HG02973 (cell line): ENCODE data around the gene CD180.

Experiments used
- ATAC-seq: cut with Tn5 transposase; IDR thresholded peaks from one replicate; pipeline ENCODE4 v1.9.1; 2021; ENCODE audit warnings: moderate library complexity; ENCODE audit not compliant: unreplicated experiment

Gene CD180

DNA sequence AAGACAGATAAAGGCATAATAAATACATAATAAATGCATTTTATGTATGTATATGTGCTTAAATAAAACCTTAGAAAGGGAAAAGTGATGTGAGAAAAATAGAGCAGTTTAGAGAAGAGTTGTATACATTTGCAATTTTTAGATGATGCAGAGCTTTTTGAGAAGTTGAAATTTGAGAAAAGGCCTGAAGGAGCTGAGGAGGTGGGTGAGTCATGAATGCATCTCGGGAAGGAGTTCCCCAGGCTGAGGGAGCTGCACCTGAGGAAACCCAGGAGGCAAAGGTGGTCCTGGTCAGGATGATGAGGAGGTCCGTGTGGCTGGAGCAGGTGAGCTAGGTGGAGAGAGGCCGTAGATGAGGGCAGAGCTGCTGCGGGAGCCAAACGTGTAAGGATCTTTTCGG is 17.4 kb upstream of the CD180 start:
- ATAC-seq = no peak

DNA sequence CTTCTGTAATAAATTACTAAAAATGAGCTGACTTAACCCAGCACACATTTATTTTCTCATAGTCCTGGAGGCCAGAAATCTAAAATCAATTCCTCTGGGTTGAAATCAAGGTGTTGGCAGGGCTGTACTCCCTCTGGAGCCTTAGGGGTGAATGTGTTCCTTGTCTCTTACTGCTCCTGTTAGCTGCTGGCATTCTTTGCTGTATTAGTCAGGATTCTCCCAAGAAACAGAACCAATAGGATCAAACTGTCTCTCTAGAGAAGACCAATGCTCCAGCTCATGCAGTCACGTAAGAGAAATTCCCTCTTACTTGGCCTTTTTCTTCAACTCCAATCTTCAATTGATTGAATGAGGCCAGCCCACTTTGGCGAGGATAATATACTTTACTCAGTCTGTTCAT is 15.3 kb upstream of the CD180 start:
- ATAC-seq = no peak

DNA sequence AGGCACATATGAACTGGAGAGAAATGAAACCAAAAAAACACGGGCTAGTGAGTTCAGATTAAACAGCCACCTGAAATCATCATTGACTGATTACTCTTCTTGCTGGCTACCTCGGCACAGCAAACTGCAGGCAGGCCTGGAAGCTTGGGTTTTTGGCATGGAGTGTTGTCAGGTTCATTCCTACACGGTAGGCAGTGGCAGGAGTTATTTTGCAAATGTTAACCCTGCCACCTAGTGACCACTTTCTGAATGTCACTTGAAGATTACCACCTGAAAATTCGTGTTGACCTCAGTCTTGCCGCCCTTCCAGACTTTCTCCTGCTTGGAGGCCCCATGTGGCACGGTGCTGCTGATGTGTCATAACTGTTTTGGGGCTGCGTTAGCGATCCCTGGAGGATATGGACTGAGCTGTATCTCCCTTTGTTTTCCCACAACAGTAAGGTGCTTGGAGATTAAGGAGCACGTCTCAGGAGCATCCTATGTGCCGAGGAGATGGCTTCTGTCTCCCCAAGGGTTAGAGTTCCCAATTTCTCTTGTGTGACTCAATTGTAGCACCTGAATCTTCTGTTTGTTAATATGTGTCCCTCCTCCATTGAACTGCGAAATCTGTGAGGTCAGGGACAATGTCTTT is 12.7 kb upstream of the CD180 start:
- no peak for ATAC-seq

DNA sequence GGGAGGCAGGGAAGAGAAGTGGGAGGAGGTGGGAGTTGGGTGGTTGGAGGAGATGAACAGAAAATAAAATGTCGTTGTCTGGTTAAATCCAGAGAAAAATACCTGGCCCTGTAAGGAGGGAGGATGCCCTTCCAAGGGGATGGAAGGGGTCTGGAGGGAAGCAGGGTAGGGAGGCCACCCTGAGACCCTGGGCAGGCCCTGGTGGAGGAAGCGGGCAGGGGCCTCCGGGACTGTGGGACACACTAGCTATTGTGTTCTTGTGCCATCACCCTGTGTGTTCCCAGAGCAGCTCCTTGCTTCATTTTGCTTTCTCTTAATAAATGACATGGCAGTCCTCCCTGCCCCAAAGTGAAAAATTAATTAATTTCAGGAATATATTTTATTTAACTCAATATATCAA is 11.8 kb upstream of the CD180 start:
- no peak for ATAC-seq

DNA sequence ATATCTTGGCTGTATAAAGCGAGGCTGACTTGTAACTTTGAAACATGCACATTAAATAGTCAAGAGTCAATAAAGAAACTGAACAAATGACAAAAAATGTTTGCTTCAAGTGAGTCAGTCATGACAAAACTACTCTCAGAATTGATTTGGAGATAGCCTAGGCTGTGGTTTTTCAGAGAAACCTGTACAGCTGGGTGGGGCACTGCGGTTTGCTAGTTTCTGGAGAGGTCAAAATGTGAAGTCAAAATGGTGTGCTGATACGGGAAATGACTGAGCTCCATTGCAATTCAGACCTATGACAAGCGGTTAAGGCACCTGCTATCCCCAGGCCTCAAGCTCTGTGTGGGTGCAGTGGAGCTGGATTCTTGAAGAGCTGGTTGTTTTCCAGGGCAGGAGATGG is 10.3 kb upstream of the CD180 start:
- ATAC-seq = peak; percentile 81

DNA sequence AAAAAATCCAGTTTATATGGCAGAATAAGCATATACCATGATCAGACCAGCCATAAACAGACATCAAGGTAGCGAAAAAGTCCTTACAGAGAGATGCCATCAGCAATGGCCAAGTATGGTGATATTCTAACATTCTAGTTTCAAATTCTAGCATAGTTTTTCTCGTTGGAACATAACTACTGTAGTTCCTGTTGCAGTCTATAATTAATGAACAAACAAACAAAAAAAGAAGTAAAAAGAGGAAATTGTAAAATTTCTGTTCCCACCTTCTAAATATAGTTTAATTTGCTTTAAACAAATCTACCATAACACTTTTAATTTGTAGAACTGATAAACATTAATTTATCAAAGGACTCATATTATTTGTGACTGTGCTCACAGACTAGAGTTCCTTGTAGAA is 9.9 kb upstream of the CD180 start:
- ATAC-seq = peak; percentile 20

DNA sequence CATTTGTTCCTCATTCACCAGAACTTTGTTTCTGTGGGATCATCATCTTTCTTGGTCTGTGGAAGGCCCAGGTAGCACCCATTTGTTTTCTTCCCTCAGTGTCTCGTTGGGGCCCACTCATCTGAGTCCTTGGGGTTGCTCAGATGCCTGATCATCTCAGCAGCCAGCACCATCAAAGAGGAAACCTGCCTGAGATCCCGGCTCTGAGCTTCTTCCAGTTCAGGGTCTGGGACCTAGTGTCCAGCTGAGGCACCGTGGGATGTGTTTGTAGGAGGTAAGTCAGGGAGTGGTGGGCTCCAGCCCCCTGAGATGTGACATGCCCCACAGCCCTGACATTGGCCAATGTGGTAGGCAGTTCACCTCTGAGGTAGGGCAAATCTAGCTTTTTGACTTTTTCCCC is 9.4 kb upstream of the CD180 start:
- no peak for ATAC-seq

DNA sequence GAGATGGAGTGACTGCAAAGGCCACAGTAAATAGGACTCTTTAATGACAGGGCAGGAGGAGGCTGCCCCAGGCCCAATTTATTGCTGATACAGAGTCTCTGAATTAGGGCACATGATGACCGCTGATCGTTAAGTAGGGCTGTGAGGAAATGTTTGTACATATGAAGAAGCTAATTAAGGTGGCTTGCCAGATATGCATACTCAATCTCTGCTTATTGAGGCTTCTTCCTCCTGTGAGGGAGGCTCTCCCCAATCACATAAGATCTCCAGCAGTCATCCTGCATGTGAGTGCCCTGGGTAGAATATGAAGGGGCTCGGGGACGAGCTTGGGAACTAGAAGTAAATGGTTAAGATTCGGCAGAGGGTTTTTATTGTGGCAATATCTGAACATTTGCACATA is 8.2 kb upstream of the CD180 start:
- no peak for ATAC-seq

DNA sequence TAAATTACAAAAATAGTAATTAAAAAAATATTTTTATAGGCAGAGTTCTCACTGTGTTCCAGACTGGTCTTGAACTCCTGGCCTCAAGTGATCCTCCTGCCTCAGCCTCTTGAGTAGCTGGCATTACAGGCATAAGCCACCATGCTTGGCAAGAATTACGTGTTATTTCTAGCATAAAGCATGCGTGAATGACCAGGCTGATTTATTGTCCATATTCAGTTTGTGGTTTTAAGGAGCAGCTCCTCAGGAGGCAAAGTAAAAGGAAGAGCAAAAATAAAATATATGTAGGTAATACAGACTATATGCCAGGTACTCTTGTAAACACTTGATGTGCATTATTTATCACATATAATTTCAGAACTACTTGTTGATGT is 7.1 kb upstream of the CD180 start:
- ATAC-seq = no peak

DNA sequence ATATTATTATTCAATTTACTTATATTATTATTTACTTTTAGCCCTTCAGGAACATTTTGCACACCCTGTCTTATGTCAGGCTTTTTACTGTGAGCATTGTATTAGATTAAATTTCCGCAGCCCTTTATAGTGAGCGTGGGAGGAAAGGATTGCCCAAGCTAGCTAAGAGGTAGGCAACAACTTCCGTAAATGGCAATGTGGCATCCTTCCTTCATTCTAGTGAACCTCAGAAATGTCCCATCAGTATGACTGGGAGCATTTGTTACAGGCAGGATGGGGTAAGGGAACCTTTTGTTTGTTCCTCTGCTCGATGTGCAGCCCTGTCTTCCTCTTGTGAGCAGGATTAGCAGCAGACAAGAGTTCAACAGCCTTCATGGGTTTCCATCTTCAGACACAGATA is 6.2 kb upstream of the CD180 start:
- no peak for ATAC-seq

DNA sequence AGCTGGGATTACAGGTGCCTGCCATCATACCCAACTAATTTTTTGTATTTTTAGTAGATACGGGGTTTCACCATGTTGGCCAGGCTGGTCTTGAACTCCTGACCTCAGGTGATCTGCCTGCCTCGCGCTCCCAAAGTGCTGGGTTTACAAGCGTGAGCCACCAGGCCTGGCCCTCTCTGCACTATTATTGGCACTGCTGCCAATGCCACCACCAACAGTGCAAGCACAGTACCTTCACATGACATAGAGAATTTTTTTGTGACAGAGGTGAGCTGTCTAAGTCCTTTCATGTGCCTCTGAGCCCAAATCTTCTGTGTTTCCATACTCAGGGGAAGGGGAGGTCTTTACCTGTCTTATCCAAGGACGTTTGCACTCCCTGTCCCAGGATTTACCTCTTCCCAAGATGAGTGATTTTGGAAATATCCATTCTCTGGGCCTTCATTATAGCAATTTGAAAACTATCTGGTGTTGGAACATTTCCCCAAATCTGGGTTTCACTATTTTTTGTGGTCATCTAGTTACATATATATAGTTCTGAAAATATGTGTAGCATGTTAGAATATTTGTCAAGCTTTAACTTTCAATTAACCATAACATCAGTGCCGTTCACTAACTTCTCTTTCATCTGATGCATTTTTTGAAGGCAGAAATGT is 5.4 kb upstream of the CD180 start:
- ATAC-seq = no peak

DNA sequence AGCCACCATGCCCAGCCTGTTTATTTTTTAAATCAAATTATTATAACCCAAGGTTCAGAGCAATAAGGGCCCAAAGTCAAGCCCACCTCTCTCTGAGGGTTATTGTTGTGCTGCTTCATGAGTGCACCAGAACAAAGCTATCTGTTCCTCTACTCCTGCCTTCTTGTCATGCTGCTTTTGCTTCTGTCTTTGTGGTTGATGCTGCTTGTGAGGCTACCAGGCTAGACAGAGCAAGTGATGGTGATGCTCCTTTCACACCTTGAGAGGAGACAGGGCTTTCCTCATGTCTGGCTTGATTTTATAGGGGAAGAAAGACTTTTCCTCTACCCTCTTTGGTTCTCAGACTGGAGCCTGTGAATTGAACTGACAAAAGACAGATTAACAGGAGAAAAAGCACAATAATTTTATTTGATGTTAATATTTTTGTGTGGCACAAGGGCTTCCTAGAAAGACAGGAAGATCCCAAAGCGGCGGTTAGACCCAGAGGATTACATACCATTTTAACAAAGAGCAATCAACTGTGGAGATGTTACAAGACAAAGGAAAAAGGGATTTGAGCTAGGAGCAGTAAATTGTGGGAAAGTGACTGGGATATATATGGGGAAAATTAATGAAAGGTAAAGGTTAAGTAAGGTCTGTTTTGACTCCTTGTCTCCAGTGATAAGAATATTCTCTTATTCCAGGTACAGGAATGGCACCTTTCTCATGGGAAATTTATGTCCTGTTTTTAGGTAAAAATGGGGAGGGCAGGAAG is 4.4 kb upstream of the CD180 start:
- ATAC-seq = no peak

DNA sequence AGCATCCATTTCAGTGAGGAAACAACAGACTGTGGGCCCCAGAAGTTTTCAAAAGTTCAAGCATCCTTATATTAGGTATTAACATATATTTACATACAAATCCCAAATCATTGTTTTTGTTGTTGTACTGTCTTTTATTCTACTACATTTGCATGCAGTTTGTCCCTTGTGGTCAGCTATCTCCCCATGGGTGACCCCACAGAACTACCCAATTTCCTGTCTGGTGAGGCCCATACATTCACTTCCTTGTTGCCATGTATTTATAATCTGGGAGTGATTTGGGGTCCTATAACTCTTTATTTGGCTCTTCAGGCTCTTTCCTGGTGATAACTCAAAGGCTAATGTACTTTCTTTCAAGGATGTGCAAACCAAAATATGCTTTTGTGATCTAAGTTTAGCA is 3.3 kb upstream of the CD180 start:
- no peak for ATAC-seq

DNA sequence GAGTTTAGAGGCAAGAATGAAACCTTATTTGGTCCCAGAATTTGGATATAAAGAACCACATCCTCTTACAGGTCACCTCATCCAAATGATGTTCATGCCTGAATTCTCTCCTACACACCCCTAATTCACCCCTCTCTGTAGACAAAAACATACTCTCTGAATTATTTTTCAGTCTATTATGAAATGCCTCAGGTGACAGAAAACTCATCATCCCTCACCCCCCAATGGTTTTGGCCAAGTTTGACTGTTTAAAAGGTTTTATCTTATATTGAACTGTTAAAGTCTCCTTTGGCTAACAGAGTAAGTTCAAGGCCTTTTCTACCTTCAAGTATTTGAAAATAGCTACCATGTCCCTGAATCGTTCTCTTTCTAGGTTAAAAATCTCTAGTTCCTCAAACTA is 2.3 kb upstream of the CD180 start:
- no peak for ATAC-seq

DNA sequence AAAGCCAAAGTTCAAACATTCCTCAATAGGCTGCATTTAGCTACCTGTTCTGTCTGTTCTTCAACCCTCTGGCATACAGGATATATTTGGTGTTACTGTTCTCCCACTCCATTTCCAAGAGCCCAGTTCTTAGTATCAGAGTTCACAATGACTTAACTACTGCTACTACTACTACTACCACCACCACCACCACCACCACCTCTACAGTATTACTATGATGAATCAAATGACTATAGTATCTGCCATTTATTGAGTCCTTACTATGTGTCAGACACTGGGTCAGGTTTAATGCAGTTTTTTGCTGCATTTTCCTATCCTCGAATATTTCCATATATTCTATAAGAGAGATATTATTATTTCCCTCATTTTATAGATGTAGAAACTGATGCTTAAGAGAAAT is 937 bp upstream of the CD180 start:
- no peak for ATAC-seq

DNA sequence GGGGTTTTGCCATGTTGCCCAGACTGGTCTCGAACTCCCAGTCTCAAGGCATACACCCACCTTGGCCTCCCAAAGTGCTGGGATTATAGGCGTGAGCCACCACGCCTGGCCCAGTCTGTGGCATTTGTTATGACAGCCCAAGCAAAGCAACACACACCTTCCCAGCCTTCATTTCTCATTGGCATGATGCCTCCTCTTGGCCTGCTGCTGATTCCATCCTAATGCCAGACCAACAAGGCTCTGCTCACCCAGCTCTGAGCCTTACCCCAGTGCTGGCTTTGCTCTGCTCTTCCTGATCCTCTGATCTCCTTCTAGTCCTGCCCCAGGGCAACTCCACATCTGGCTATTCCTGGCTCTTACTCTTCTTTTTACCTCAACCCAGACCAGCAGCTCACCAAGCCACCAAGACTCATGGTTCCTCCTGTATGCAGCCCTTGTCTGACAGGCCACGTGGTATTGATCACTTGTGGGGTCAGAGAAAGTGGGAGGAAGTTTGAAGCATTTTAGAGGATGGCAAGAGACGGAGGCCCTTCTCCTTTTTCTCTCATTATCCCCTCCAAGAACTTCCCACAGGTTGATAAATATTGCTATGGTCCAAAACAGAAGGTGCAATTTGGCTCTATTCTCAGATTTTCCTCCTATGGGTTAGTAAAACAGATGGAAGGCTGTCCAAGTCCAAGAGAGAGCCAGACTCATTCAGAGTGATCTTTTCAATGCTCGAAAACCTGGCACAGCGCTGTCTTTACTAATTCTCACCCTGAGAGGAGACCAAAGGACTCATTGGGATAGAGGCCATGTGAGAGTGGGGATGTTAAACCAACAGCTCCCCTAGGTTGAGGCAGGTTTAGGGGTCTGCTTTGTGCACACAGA is 958 bp downstream of the CD180 start:
- no peak for ATAC-seq

DNA sequence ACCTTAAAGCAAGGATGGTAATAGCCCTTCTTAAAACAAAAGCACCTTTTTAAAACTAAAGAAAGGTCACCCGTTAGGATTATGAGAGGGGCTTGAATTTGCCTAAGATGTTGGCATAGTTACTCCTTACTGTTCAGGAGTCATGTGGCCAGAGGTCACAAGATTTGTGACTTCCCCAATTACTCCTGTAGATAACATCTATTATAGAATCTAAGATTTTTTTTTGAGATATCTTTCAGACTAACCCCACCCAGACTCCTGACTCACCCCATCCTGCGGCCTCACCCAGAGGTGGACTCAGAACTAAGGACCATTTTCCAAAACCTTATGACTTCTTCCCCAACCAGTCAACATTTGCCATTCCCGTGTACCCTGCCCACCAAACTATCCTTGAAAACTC is 2.4 kb downstream of the CD180 start:
- ATAC-seq = no peak

DNA sequence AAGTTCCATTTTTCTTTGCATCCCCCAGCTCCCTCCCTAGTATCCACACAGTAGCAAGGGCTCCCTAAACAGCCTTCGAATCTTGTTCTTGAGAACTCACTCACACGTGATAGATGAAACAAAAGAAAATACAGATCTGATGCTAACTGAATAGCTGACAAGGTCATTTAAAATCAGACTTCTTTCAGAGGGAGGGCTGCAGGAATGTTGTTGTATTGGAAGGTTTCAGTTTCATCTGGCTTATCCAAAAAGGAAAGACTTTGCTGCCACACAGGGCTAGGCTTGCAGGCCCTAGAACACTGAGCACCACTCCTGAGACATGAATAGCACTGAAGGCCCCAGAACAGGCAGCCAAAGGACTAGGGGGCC is 3.2 kb downstream of the CD180 start:
- no peak for ATAC-seq

DNA sequence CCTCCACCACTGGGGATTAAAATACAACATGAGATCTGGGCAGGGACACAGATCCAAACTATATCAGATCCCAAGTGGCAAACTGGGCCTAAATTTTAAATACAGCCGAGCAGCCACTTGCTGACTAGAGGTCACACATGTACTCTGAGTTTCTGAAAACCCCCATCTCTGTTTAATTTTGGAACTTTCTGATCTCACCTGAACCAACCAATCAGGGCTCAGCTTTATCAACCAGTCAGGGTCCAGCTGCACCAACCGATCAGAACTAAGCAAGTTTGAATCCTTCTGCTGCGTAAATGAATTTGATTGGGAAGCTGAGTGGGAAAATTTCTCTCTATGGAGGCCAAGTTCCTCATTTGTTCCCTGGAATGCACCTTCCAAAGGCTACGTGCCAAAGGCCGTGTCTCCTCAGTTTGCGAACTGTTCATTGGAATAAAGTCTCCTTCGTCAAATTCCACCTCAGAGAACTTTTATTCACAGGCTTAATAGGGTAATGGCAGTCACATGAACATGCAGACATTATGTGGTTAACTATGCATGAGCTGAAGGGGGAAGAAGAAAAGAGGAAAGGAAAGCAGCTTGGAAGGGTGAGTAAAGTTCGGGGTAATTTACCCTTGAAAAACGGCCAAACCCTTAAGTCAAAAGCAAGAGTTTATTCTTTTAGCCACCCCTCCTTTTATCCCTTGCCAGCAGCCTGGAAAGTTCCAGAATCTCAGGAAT is 3.7 kb downstream of the CD180 start:
- ATAC-seq = no peak

DNA sequence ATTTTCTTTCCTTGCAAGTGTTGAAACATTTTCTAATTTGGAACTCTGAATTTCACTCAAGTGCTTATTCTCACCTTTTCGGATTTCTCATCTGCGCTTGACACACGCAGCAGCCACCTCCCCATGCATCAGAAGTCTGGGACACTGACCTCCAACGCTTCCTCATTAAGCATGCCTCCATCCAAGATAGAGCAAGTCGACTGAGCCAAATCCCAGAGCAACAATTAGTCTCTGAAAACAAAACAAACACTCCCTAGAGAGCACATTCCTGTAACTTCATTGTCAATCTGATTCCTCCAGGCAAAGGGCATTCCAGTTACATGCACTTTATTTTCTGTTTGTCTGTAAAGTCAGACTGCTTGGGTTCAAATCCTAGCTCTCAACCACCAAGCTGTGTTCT is 5.7 kb downstream of the CD180 start:
- ATAC-seq = no peak

DNA sequence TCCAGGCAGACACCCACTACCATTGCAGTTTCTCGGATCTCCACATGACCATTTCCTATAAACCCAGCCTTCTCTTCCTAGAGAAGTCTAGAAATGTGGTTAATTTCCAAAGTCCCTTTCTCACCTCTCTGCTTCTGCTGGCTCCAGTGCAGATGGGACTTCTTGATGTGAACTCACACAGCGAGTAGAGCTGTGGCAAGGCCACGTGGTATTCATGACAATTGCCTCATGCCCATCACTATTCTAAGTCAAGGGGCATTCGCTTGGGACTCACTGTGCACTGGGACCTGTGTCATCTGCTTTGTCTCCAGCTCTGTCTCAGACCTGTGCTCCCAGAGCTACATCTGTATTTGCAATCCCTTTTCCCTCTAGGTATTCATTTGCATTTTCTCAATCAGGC is 6.2 kb downstream of the CD180 start:
- ATAC-seq = no peak
